ENCODE measurements around the gene LYPD6B. TPM values are rescaled to one million over a fixed set of nuclear protein-coding genes. Genes with fewer than 3 reads are reported as not detected.
A peak's percentile ranks its signal among the peaks of the same experiment; 100 is the strongest.

LYPD6B gene
- total and polyA plus RNA-seq, 2 donors from 2014 or later, result 9.4 to 17.6 TPM

- Histone ChIP-seq H3K27me3 (ENCODE audit: control insufficient read depth, insufficient read depth, low read length) (no peaks in the 10 kb centered on the region), H3K4me3 (ENCODE audit: low read length in 3 of 3) (no peak overlapping the region), H3K9me3 (ENCODE audit: control insufficient read depth in 2 of 3, insufficient read depth in 1 of 3, low read length in 3 of 3) (no peaks in the 10 kb centered on the region), H3K27ac (ENCODE audit: low read depth in 2 of 2, low read length in 2 of 2) (no peak overlapping the region), H3K4me1 (ENCODE audit: control insufficient read depth in 2 of 3, insufficient read depth in 2 of 3, low read depth in 1 of 3, low read length in 3 of 3) (no peaks in the 10 kb centered on the region), H3K9ac (ENCODE audit: low read length in 3 of 3) (no peak overlapping the region), H3K36me3 (ENCODE audit: control insufficient read depth in 2 of 3, insufficient read depth in 3 of 3, low read length in 3 of 3) (no peaks in the 10 kb centered on the region)
- DNase-seq (peak in 1 of 5 donors; percentile 55), FAIRE-seq (no peak)
- TF ChIP-seq CTCF (IDR thresholded peaks at IDR 0.05; ENCODE audit: borderline replicate concordance, extremely low read depth, insufficient read depth), result no peak
- intact Hi-C loops (cut with DNase I), result no loop called here
Observed at GRCh38 chr2:149064365-149064841, 25.9 kb downstream of the LYPD6B start.

DNA sequence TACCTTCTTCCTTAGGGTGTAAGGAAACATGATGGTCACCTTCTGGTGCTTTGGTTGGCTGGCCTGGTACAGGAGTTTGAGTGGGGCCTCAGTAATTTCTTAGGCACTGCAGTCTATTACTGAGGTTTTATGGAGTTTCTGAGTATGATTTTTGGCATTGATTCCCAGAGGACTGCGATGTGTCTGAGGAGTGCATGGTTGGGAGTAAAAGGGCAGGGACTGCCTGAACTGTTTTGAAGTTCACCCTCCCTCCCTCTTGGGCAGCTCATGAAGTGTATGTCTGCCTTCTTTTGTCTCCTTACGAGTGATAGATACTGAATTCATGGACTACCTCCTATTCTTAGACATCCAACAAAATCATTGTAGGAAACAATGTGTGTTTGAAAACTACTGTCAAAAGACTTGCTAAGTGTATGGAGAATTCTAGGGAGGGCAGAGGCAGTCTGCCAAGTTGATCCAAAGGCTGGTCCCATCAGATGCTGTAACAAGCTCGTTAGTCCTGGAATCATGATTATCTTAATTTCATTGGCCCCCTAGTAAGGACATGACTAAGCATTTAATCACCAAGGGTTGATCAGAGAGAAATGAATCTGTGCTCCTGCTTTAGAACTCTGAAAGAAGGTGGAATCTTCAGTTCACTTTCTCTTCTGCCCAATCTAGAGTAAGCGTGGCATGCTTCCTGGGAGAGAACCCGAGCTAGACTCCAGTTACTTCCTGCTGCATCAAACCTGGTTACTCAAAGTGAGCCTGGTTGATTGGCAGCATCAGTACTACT, 26.5 kb downstream of the LYPD6B start:
- intact Hi-C loops (cut with DNase I), result no loop called here
- Histone ChIP-seq H3K9me3 (ENCODE audit: control insufficient read depth in 2 of 3, insufficient read depth in 1 of 3, low read length in 3 of 3) (no peaks in the 10 kb centered on the region), H3K36me3 (ENCODE audit: control insufficient read depth in 2 of 3, insufficient read depth in 3 of 3, low read length in 3 of 3) (no peaks in the 10 kb centered on the region), H3K9ac (ENCODE audit: low read length in 3 of 3) (no peak overlapping the region), H3K4me3 (ENCODE audit: low read length in 3 of 3) (no peak overlapping the region), H3K4me1 (ENCODE audit: control insufficient read depth in 2 of 3, insufficient read depth in 2 of 3, low read depth in 1 of 3, low read length in 3 of 3) (no peaks in the 10 kb centered on the region), H3K27me3 (ENCODE audit: control insufficient read depth, insufficient read depth, low read length) (no peaks in the 10 kb centered on the region), H3K27ac (ENCODE audit: low read depth in 2 of 2, low read length in 2 of 2) (no peak overlapping the region)
- no peak for DNase-seq
- no peak for TF ChIP-seq CTCF (IDR thresholded peaks at IDR 0.05; ENCODE audit: borderline replicate concordance, extremely low read depth, insufficient read depth)
- no peak for FAIRE-seq

DNA sequence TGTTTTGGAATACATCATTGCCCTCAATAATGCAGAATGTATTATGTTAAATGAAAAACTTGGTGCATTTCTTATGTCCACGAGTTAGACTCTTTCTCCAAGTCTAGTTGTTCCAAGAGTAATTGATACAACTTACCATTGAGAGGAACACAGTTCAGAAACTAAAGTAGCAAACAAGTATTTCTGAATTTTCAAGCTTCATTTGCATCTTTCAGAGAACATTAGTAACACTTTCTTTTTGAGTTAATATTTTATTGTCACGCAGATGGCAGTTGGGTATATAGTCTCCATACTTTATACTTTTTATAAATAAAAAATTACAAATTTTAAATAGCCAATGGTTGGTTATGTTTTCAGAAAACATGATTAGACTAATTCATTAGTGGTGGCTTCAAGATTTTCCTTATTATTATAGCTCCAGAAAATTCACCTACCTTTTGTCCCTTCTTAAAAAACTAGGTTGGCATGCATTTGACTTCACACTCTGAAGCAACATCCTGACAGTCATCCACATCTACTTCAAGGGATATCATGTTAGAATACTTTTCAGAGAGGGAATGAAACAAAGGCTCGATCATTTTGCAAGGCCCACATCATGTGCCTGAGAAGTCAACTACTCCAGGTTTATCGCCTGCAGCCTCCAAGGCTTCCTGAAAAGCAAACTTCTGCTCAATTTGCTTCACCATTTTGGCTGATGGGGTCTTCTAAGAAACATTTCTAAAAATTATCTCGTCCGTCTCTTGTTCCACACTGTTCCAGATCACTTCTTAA, 29.9 kb downstream of the LYPD6B start:
- TF ChIP-seq CTCF (IDR thresholded peaks at IDR 0.05; ENCODE audit: borderline replicate concordance, extremely low read depth, insufficient read depth), result no peak
- Histone ChIP-seq H3K36me3 (ENCODE audit: control insufficient read depth in 2 of 3, insufficient read depth in 3 of 3, low read length in 3 of 3) (no peaks in the 10 kb centered on the region), H3K4me3 (ENCODE audit: low read length in 3 of 3) (no peak overlapping the region), H3K9ac (ENCODE audit: low read length in 3 of 3) (no peak overlapping the region), H3K27me3 (ENCODE audit: control insufficient read depth, insufficient read depth, low read length) (no peaks in the 10 kb centered on the region), H3K27ac (ENCODE audit: low read depth in 2 of 2, low read length in 2 of 2) (no peak overlapping the region), H3K4me1 (ENCODE audit: control insufficient read depth in 2 of 3, insufficient read depth in 2 of 3, low read depth in 1 of 3, low read length in 3 of 3) (no peaks in the 10 kb centered on the region), H3K9me3 (ENCODE audit: control insufficient read depth in 2 of 3, insufficient read depth in 1 of 3, low read length in 3 of 3) (no peaks in the 10 kb centered on the region)
- intact Hi-C loops (cut with DNase I), result no loop called here
- DNase-seq (no peak), FAIRE-seq (no peak)

Measured in kidney (tissue), 14 donors.